H9 (cell line): Measurements from ENCODE around the gene HYAL3. TPM values are rescaled to one million over a fixed set of nuclear protein-coding genes. Genes with fewer than 3 reads are reported as not detected.

Experiments
- DNase-seq: peaks from one replicate; pipeline ENCODE4 v3.0.0-alpha.2; 2017
- H2AFZ ChIP-seq: one replicate; pipeline ENCODE4 v1.6.1; 2013; ENCODE audit warnings: mild to moderate bottlenecking, low read length, control low read depth, moderate library complexity
- H2AK5ac ChIP-seq: 2 replicates; pipeline ENCODE4 v1.6.1; 2013; ENCODE audit warnings: low read length, control low read depth, mixed read lengths; ENCODE audit not compliant: insufficient read length
- H2BK120ac ChIP-seq: one replicate; pipeline ENCODE4 v1.6.1; 2013; ENCODE audit warnings: low read depth, mild to moderate bottlenecking, low read length, control low read depth, inconsistent platforms; ENCODE audit not compliant: poor library complexity, severe bottlenecking
- H2BK12ac ChIP-seq: 2 replicates; pipeline ENCODE4 v1.6.1; 2013; ENCODE audit warnings: low read length, control low read depth, mixed read lengths, low read depth; ENCODE audit not compliant: insufficient read length
- H2BK15ac ChIP-seq: 2 replicates; pipeline ENCODE4 v1.6.1; 2013; ENCODE audit warnings: low read depth, low read length, control low read depth
- H2BK20ac ChIP-seq: one replicate; pipeline ENCODE4 v1.6.1; 2013; ENCODE audit warnings: low read depth, mild to moderate bottlenecking, low read length, control low read depth, inconsistent platforms; ENCODE audit not compliant: poor library complexity, severe bottlenecking
- H2BK5ac ChIP-seq: 2 replicates; pipeline ENCODE4 v1.6.1; 2013; ENCODE audit warnings: low read length, control low read depth, mixed read lengths; ENCODE audit not compliant: insufficient read length
- H3K14ac ChIP-seq: 2 replicates; pipeline ENCODE4 v1.6.1; 2013; ENCODE audit warnings: low read length, control low read depth; ENCODE audit not compliant: insufficient read depth
- H3K18ac ChIP-seq: 2 replicates; pipeline ENCODE4 v1.6.1; 2013; ENCODE audit warnings: low read depth, mild to moderate bottlenecking, mixed read lengths, low read length, control low read depth; ENCODE audit not compliant: insufficient read length
- H3K23ac ChIP-seq: 2 replicates; pipeline ENCODE4 v1.6.1; 2013; ENCODE audit warnings: low read length, control low read depth, mixed read lengths, low read depth; ENCODE audit not compliant: insufficient read length
- H3K23me2 ChIP-seq: 2 replicates; pipeline ENCODE4 v1.6.1; 2013; ENCODE audit warnings: low read depth, mild to moderate bottlenecking, mixed read lengths, low read length, control low read depth; ENCODE audit not compliant: insufficient read length, poor library complexity, severe bottlenecking
- H3K27ac ChIP-seq: 2 replicates; pipeline ENCODE4 v1.5.1; 2013; ENCODE audit warnings: low read length, control low read depth, mixed read lengths, low read depth; ENCODE audit not compliant: insufficient read length
- H3K27me3 ChIP-seq: 2 replicates; pipeline ENCODE4 v1.6.1; 2013; ENCODE audit warnings: low read length, control low read depth, inconsistent platforms; ENCODE audit not compliant: insufficient read depth
- H3K4ac ChIP-seq: 2 replicates; pipeline ENCODE4 v1.6.1; 2013; ENCODE audit warnings: low read depth, mild to moderate bottlenecking, control low read depth, inconsistent platforms, low read length, moderate library complexity
- H3K4me1 ChIP-seq: 2 replicates; pipeline ENCODE4 v1.6.1; 2013; ENCODE audit warnings: low read length, control low read depth, inconsistent platforms; ENCODE audit not compliant: insufficient read depth
- H3K4me2 ChIP-seq: 2 replicates; pipeline ENCODE4 v1.6.1; 2013; ENCODE audit warnings: low read length, control low read depth, mixed read lengths; ENCODE audit not compliant: insufficient read length, insufficient read depth
- H3K56ac ChIP-seq: 2 replicates; pipeline ENCODE4 v1.6.1; 2013; ENCODE audit warnings: low read depth, mild to moderate bottlenecking, mixed read lengths, low read length, control low read depth; ENCODE audit not compliant: insufficient read length
- H3K79me1 ChIP-seq: 2 replicates; pipeline ENCODE4 v1.6.1; 2013; ENCODE audit warnings: low read depth, mild to moderate bottlenecking, moderate library complexity, low read length, control low read depth, inconsistent platforms; ENCODE audit not compliant: insufficient read depth, poor library complexity, severe bottlenecking
- H3K79me2 ChIP-seq: 2 replicates; pipeline ENCODE4 v1.6.1; 2013; ENCODE audit warnings: low read length, control low read depth, inconsistent platforms; ENCODE audit not compliant: insufficient read depth
- H3K9ac ChIP-seq: 2 replicates; pipeline ENCODE4 v1.6.1; 2013; ENCODE audit warnings: low read length, control low read depth, mixed read lengths; ENCODE audit not compliant: insufficient read length; ENCODE audit errors: extremely low read depth
- H3K9me3 ChIP-seq: one replicate; pipeline ENCODE4 v1.6.1; 2013; ENCODE audit warnings: low read depth, low read length, inconsistent platforms; ENCODE audit not compliant: control insufficient read depth
- H3T11ph ChIP-seq: one replicate; pipeline ENCODE4 v1.6.1; 2013; ENCODE audit warnings: mild to moderate bottlenecking, low read length, control low read depth, inconsistent platforms
- H4K20me1 ChIP-seq: one replicate; pipeline ENCODE4 v1.6.1; 2013; ENCODE audit not compliant: control insufficient read depth, insufficient read length, insufficient read depth
- H4K5ac ChIP-seq: 2 replicates; pipeline ENCODE4 v1.6.1; 2013; ENCODE audit warnings: low read depth, mild to moderate bottlenecking, mixed read lengths, low read length, control low read depth; ENCODE audit not compliant: insufficient read length
- H4K8ac ChIP-seq: replicated peaks from 2 replicates; pipeline ENCODE4 v1.6.1; 2013; ENCODE audit warnings: low read length, control low read depth, mixed read lengths, low read depth; ENCODE audit not compliant: insufficient read length
- H4K91ac ChIP-seq: 2 replicates; pipeline ENCODE4 v1.6.1; 2013; ENCODE audit warnings: low read depth, mild to moderate bottlenecking, moderate library complexity, mixed read lengths, low read length, control low read depth; ENCODE audit not compliant: insufficient read length
- H3K27ac Mint-ChIP-seq, 3 experiments: 2 replicates in 2 of 3; 3 replicates in 1 of 3; pipeline ENCODE4 v1.8.0; 2020 to 2021; ENCODE audit warnings: mixed read lengths in 3 of 3, mild to moderate bottlenecking in 1 of 3, moderate library complexity in 1 of 3
- H3K27me3 Mint-ChIP-seq: 2 replicates; pipeline ENCODE4 v1.8.0; 2021; ENCODE audit warnings: low read depth, mild to moderate bottlenecking, moderate library complexity, mixed read lengths
- H3K36me3 Mint-ChIP-seq, 3 experiments: 2 replicates in 2 of 3; 3 replicates in 1 of 3; pipeline ENCODE4 v1.8.0; 2020 to 2021; ENCODE audit warnings: low read depth in 3 of 3, mixed read lengths in 3 of 3; ENCODE audit not compliant: insufficient read depth in 1 of 3
- H3K4me1 Mint-ChIP-seq, 2 experiments: 2 replicates each; pipeline ENCODE4 v1.8.0; 2020; ENCODE audit warnings: mixed read lengths in 2 of 2
- H3K4me3 Mint-ChIP-seq, 2 experiments: 2 replicates in 1 of 2; 3 replicates in 1 of 2; pipeline ENCODE4 v1.8.0; 2020 to 2021; ENCODE audit warnings: mild to moderate bottlenecking in 2 of 2, mixed read lengths in 2 of 2, moderate library complexity in 1 of 2
- H3K9me3 Mint-ChIP-seq, 2 experiments: 2 replicates in 1 of 2; 3 replicates in 1 of 2; pipeline ENCODE4 v1.8.0; 2020; ENCODE audit warnings: mild to moderate bottlenecking in 2 of 2, mixed read lengths in 2 of 2, moderate library complexity in 1 of 2
- WGBS: extraction: QIAGEN DNeasy Blood & Tissue Kit; methylation state at CpG from one replicate; pipeline ENCODE4 v1.1.7; 2013; ENCODE audit warnings: missing lambda C conversion rate, low lambda C conversion rate, mixed read lengths; ENCODE audit not compliant: insufficient read length; ENCODE audit errors: extremely low coverage; 5-methylcytosine and 5-hydroxymethylcytosine counted together
- total RNA-seq: library from RNA; stranded (reverse); gene quantifications from 2 replicates; pipeline ENCODE4 v1.2.1, GENCODE V29; 2021
- TF ChIP-seq, protein P1 (sequence below): fragments of 200-600 bp; sonication (generic); conservative IDR thresholded peaks from 3 replicates; pipeline ENCODE4 v1.8.0; 2021; ENCODE audit warnings: antibody characterized with exemption, mild to moderate bottlenecking

The HYAL3 gene
- total RNA-seq, 1 experiment from 2014 or later: 3.1 TPM

DNA sequence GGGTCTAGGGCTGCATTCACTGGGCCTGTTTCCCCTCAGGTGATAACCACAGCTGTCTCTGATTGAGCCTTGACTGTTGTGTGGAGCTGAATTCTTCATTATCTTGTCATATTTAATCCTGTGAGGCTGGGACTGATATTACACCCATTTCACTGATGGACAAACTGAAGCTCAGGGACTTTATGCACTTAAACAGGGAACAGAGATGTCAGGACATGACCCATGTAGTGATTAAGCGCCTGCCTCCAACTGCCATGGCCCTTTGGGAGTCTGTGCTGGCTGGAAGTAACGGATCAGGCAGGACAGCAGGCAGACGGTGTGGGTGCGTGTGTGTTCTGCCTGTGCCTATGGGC lies 55.7 kb downstream of the HYAL3 start:
- H4K91ac ChIP-seq: no peak overlapping the region
- H3K4me1 ChIP-seq: peaks cover 15% of the 10 kb centered on the region; the same call in 1 of the 2 replicates
- no peak overlapping the region for H3K4me2 ChIP-seq
- H2AFZ ChIP-seq: no peak overlapping the region
- H2BK15ac ChIP-seq: no peak overlapping the region
- no peaks in the 10 kb centered on the region for H4K20me1 ChIP-seq
- DNase-seq: no peak
- H2BK12ac ChIP-seq: no peak overlapping the region
- Mint-ChIP-seq H3K4me1 (peaks cover 73 to 86% of the 10 kb centered on the region in 2 experiments), H3K36me3 (peaks cover 4 to 28% (median 28%) of the 10 kb centered on the region in 3 experiments; a peak in 5 of 7 replicates), H3K4me3 (peak overlapping the region in 1 of 2 experiments; percentile 66; a peak in 2 of 5 replicates), H3K27me3 (no peaks in the 10 kb centered on the region), H3K27ac (peak overlapping the region; percentile 65 to 94 (median 66); a peak in 6 of 7 replicates), H3K9me3 (no peaks in the 10 kb centered on the region)
- TF ChIP-seq, protein P1, sequence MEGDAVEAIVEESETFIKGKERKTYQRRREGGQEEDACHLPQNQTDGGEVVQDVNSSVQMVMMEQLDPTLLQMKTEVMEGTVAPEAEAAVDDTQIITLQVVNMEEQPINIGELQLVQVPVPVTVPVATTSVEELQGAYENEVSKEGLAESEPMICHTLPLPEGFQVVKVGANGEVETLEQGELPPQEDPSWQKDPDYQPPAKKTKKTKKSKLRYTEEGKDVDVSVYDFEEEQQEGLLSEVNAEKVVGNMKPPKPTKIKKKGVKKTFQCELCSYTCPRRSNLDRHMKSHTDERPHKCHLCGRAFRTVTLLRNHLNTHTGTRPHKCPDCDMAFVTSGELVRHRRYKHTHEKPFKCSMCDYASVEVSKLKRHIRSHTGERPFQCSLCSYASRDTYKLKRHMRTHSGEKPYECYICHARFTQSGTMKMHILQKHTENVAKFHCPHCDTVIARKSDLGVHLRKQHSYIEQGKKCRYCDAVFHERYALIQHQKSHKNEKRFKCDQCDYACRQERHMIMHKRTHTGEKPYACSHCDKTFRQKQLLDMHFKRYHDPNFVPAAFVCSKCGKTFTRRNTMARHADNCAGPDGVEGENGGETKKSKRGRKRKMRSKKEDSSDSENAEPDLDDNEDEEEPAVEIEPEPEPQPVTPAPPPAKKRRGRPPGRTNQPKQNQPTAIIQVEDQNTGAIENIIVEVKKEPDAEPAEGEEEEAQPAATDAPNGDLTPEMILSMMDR: no peak
- no peak overlapping the region for H3K14ac ChIP-seq
- H2AK5ac ChIP-seq: no peak overlapping the region
- H3K27ac ChIP-seq: no peak overlapping the region
- H3K23me2 ChIP-seq: peaks cover 3% of the 10 kb centered on the region
- H4K8ac ChIP-seq: no peak overlapping the region
- no peak overlapping the region for H3T11ph ChIP-seq
- H4K5ac ChIP-seq: no peak overlapping the region
- no peak overlapping the region for H3K56ac ChIP-seq
- no peak overlapping the region for H3K4ac ChIP-seq
- H3K23ac ChIP-seq: no peak overlapping the region
- H3K79me2 ChIP-seq: peaks cover 26% of the 10 kb centered on the region; the same call in 1 of the 2 replicates
- H3K27me3 ChIP-seq: no peaks in the 10 kb centered on the region
- peaks cover 9% of the 10 kb centered on the region for H3K79me1 ChIP-seq
- no peaks in the 10 kb centered on the region for H3K9me3 ChIP-seq
- no peak overlapping the region for H3K18ac ChIP-seq
- H2BK5ac ChIP-seq: no peak overlapping the region
- H2BK120ac ChIP-seq: no peak overlapping the region
- no peak overlapping the region for H3K9ac ChIP-seq
- WGBS: no CpG with 5 or more reads among the region's 4 CpGs
- H2BK20ac ChIP-seq: no peak overlapping the region
